TTC549 (cell line): ENCODE measurements around the gene SHISA8.
"Not testable (repeated sequence)": the region's sequence is repeated elsewhere in the genome, so short reads cannot be mapped to it uniquely, and the experiment has no call there.

Experiments
- FAIRE-seq: peaks from 2 replicates; lab custom pipeline; 2012; peaks lifted over from hg19 to GRCh38; lab: Jason Lieb, UNC

Gene SHISA8

GRCh38 chr22:41898645-41899044, 16.2 kb downstream of the SHISA8 start:
- no peak for FAIRE-seq

DNA sequence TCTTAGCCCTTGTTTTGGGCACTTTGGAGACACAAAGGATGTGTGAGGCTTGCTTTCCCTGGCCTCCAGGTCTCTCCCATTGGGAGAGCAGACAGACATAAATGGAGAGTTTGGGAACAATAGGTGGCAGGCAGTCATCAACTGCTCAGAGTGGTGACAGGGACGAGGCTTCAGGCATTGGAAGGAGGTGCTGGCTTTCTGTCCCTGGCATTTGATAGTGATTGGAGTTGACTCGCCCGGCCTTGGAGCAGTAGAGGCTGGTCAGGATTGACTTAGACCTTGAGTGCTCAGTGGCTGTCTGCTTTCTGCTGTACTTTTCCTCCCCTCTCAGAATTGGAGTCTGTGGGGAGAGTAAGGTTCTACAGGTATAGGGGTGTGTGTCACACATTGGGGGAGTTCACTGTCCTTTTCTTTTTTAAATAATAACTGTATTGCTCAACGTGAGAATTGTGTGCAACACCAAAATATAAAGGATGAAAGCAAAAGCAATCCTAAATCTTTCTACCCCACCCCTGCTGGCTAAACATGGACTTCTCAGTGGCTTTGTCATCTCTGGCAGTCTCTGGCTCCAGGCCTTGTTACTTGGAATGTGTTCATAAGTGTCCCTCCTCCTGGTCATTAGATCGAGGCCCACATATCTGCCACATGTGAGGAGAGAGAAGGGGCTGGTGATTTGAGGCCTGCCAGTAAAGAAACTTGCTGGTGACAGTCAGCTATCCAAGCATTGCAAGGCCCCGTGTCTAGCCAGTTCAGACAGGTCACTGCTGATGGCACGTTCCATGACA, 21.1 kb downstream of the SHISA8 start:
- FAIRE-seq: no peak

DNA sequence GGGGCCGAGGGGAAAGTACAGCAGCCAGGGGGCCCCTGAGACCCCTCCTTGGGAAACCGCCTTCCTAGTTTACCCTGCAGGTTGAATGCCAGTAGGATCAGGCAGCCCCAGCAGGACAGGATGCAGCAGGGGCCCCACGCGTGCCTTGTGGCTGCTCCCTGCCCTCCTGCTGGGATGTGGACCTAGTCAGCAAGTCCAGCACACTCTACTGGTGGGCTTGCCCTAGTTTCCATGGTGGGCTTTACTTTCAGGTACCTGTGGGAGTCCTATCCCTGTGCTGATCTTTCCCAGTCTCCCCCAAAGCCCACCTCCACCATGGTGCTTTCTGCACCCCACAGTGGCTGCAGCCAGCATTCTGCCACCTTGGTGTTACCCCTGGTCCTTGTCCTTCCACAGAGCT, 22.2 kb downstream of the SHISA8 start:
- FAIRE-seq: no peak

DNA sequence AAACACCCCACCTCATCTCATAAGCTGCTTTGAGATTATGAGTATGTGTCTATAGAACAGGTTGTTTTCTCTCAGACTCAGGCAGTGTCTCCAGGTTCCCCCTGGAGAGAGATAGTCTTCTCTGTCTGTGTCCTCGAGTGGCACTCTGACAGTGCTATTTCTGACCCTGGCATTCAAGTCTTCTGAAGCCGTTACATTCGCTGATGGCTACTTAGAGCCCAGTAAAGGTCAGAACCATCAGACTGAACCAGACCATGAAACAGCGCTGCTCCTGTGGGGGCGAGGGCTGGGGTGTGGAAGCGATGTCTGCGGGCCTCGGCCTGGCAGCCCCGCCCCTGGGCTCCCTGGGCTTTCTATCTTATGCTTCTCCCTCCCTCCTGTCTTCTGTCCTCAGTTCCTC, 23.5 kb downstream of the SHISA8 start:
- no peak for FAIRE-seq

GRCh38 chr22:41888627-41889200, 26.2 kb downstream of the SHISA8 start:
- FAIRE-seq: no peak

DNA sequence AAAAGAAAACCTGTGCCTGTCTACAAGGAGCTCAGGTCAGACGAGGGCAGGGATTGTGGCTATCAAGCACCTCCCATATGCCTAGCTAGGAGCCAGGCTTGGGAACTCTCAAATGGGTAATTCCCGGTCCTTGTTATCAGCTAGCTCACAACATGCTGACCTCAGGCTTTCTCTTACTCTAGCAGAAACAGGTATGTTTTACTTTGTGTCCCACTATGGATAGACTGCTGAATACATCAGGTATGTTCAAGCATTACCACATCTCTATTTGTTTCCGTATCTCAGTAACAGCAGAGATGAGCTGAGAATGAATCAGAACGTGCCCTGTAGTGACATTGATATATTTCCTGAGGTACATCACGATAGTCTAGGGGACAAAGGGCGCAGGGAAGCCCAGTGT, 29.4 kb downstream of the SHISA8 start:
- no peak for FAIRE-seq

DNA sequence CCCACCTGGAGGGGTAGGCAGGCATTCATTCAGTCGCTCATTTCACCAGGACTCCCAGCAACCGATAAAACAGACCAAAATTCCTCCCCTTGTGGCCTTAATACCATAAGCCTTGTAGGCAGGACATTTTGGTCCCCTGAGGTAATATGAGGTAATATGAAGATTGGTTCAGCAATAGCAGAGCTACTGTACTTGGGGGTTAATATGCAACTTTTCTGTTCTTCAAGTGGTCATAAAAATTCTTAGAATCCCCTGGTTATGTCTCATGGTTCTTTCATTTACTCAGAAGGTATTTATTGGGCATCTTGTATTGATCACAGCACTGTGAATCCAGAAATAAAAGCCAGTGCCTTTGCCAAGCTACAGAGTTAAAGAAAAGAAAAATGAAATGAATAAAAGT, 29.8 kb downstream of the SHISA8 start:
- no peak for FAIRE-seq

- FAIRE-seq: no peak
Observed at GRCh38 chr22:41883400-41883799, 31.5 kb downstream of the SHISA8 start.

- FAIRE-seq: no peak
Observed at GRCh38 chr22:41880653-41881052, 34.2 kb downstream of the SHISA8 start.

DNA sequence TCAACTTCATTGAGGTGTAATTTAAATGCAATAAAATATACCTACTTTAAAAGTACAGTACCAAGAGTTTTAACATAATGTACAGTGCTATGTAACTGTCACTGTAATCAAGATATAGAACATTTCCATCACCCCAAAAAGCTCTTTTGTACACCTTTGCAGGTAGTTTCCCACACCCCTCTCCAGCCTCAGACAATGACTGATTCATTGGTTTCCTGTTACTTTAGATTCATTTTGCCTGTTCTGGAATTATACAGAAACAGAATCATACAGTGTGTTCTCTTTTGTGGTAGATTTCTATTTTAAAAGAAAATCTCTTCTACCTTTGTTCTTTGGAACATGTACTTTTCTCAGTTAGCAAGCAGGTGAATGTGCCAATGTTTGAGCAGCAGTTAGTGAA, 38.2 kb downstream of the SHISA8 start:
- no peak for FAIRE-seq

GRCh38 chr22:41876275-41876674, 38.6 kb downstream of the SHISA8 start:
- no peak for FAIRE-seq

DNA sequence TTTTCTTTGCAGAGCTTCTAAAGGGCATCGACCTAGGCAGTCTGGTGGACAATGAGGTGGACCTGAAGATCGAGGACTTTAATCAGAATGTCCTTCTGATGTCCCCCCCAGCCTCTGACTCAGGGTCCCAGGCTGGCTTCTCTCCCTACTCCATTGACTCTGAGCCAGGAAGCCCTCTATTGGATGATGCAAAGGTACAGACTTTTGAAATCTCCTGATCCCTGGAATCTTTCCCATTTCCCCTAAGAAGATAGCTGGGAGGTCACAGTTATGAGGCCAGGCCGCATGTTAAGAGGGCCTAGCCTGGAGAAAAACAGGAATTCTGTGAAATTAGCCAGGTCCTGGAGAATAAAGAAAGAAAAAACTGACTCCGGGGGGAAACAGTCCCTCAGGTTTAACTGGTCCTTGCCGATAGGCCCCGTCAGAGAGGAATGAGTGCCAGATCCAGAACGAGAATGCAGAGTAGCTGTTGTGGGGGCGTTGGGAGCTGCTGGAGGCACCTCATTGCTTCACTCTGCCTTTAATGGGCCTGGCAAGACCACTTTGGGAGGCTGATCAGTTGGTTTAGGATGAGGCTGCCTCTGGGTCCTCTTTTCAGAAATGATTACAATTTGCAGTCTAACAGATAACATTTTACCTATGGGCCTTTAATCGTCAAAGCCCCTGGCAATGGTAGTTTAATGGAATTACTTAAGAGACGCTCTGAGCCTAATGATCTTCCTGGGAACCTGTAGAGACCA, 39.2 kb downstream of the SHISA8 start:
- no peak for FAIRE-seq

DNA sequence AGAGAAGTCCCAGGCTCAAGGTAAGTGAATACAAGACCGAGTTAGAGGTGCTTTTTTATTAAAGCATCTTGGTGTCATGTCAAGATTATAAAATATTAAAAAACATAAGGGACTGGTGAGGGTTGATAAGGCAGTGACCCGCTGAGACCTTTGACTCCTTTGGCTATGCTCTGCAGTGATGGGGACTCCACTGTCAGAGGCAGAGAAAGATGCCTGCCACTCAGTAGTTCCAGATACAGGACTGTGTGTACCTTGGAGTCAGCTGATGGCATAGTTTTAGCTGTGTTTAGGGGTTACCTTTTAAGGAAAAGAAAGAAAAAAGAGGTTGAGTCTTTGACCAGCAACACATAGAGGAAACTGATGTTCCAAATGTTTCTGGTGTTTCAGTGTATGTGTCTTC, 40.8 kb downstream of the SHISA8 start:
- FAIRE-seq: no peak

DNA sequence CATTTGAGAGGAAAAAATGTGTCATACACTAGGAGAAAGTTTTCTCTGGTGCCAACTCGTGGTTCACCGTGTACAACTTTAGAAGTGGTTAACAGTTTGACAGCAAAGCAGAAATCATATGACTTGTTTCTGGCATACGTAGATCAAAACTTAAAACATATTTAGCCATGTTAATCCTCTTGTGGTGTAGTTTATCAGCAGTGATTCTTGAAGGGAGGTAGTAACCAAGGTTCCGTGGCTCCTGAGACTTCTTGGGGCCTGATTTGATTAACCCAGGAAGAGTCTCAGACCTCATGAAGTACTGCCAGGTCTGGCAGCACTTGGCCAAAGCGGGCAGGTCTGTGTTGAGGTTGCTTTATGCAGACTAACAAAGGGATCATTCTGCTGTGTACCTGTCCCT, 41.5 kb downstream of the SHISA8 start:
- no peak for FAIRE-seq

- no peak for FAIRE-seq
Observed at GRCh38 chr22:41870786-41871185, 44.1 kb downstream of the SHISA8 start.

GRCh38 chr22:41870081-41870480, 44.8 kb downstream of the SHISA8 start:
- not testable (repeated sequence) for FAIRE-seq

DNA sequence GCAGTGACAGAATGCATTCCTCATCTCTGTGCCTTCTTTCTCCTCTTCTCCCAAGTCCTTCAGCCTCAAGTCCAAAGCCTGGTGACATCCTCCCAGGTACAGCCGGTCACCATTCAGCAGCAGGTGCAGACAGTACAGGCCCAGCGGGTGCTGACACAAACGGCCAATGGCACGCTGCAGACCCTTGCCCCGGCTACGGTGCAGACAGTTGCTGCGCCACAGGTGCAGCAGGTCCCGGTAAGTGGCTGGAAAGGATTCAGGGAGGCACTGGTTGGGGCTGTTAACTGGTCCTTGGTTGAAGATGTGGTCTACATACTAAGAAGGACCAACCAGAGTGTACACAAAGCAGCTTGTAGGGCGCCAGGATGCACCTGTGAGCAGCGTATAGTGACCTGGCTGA, 46.3 kb downstream of the SHISA8 start:
- no peak for FAIRE-seq

GRCh38 chr22:41863472-41863871, 51.4 kb downstream of the SHISA8 start:
- no peak for FAIRE-seq

- FAIRE-seq: no peak
Observed at GRCh38 chr22:41862530-41863266, 52.2 kb downstream of the SHISA8 start.

- no peak for FAIRE-seq
Observed at GRCh38 chr22:41862160-41862529, 52.7 kb downstream of the SHISA8 start.
